ENCODE results near the gene SRSF9. TPM values are rescaled to one million over a fixed set of nuclear protein-coding genes. Genes with fewer than 3 reads are reported as not detected.

SRSF9 gene
- total RNA-seq, 1 donor from 2014 or later = 286 TPM

- Mint-ChIP-seq H3K9me3 (ENCODE audit: low read depth) (no peaks in the 10 kb centered on the region), H3K4me3 (ENCODE audit: low read depth) (no peak overlapping the region), H3K27me3 (no peaks in the 10 kb centered on the region), H3K36me3 (ENCODE audit: insufficient read depth) (no peaks in the 10 kb centered on the region), H3K4me1 (ENCODE audit: low read depth) (peaks cover 6% of the 10 kb centered on the region), H3K27ac (no peak overlapping the region)
- TF ChIP-seq CTCF (IDR thresholded peaks at IDR 0.05; ENCODE audit: unreplicated experiment) = no peak
- DNase-seq (ENCODE audit: low spot score, unreplicated experiment) = no peak
Measured at GRCh38 chr12:120412421-120412820, 57.1 kb downstream of the SRSF9 start.

Other genes with a start within 250 kb of the SRSF9 start
- gene PXN, start 204.0 kb downstream of the SRSF9 start, total RNA-seq = 71.4 and 71.8 TPM in 2 replicates
- 8,238 and 8,322 TPM in 2 replicates for gene RNU4-2, start 177.8 kb downstream of the SRSF9 start, total RNA-seq
- gene RNU4-1, start 176.5 kb downstream of the SRSF9 start, total RNA-seq = 6,474 and 7,038 TPM in 2 replicates
- 4.5 and 4.9 TPM in 2 replicates for gene SIRT4, start 167.4 kb downstream of the SRSF9 start, total RNA-seq
- gene PLA2G1B, start 142.0 kb downstream of the SRSF9 start, total RNA-seq = 0.60 TPM in 1 of 2 replicates, not detected in the other
- 122 and 127 TPM in 2 replicates for gene MSI1, start 100.6 kb downstream of the SRSF9 start, total RNA-seq
- gene COX6A1, start 31.6 kb downstream of the SRSF9 start, total RNA-seq = 318 and 343 TPM in 2 replicates
- 32.4 and 33.5 TPM in 2 replicates for gene TRIAP1, start 23.4 kb downstream of the SRSF9 start, total RNA-seq
- 28.0 and 30.9 TPM in 2 replicates for gene GATC, start 23.3 kb downstream of the SRSF9 start, total RNA-seq
- 356 and 386 TPM in 2 replicates for gene DYNLL1, start 26.4 kb upstream of the SRSF9 start, total RNA-seq
- gene COQ5, start 59.4 kb upstream of the SRSF9 start, total RNA-seq = 33.3 and 36.2 TPM in 2 replicates
- gene RNF10, start 64.6 kb upstream of the SRSF9 start, total RNA-seq = 167 and 171 TPM in 2 replicates
- gene POP5, start 111.7 kb upstream of the SRSF9 start, total RNA-seq = 51.6 and 59.7 TPM in 2 replicates
- 0.19 and 0.49 TPM in 2 replicates for gene CABP1, start 170.9 kb upstream of the SRSF9 start, total RNA-seq
- 174 and 187 TPM in 2 replicates for gene MLEC, start 217.4 kb upstream of the SRSF9 start, total RNA-seq
- 62.5 and 66.6 TPM in 2 replicates for gene UNC119B, start 240.7 kb upstream of the SRSF9 start, total RNA-seq